Measurements from ENCODE around the gene SLC10A3. TPM values are rescaled to one million over a fixed set of nuclear protein-coding genes. Genes with fewer than 3 reads are reported as not detected.

The SLC10A3 gene
- 8.4 and 10.6 TPM in 2 replicates for total RNA-seq

GRCh38 chrX:154490414-154491083 lies at the start of gene SLC10A3:
TSS of gene SLC10A3 (minus strand) at chrX:154490629. CDS start at chrX:154488940, 1,689 bp downstream.

DNA sequence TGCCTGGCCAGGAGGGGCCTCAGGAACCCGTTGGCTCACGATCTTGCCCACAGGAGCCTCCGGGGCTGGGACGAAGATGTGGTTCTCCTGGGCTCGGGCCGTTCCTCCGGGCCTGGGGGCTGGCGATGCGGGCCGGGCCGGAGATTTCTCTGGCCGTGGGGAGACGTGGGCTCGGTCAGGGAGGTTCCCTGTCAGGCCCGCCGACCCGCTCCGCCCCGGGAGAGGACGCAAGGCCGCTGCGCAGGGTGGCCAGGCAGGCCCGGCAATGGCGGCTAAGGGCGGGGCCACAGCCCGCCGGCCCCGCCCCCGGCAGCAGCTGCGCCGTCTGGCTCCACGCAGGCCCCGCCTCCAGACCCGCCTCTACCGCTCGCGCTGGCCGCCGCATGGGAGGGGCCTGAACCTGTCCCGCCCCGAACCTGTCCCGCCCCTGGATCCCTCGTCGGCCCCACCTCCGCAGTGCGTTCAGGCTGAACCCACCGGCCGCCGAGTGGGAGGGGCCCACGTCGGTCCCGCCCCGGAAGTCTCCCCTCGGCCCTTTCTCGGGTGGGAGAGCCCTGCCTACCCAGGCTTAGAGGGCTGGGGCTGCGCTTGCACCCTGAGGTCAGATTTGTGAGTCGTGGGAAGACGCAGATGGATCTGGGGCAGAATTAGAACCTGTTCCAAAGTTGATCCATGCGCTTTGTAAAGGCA lies 25.7 kb upstream of the SLC10A3 start, which contains the start of gene FAM3A:
TSS of gene FAM3A (minus strand) at position 267 of the 690 bp plus-strand sequence. CDS start 460 bp downstream, outside the sequence.

DNA sequence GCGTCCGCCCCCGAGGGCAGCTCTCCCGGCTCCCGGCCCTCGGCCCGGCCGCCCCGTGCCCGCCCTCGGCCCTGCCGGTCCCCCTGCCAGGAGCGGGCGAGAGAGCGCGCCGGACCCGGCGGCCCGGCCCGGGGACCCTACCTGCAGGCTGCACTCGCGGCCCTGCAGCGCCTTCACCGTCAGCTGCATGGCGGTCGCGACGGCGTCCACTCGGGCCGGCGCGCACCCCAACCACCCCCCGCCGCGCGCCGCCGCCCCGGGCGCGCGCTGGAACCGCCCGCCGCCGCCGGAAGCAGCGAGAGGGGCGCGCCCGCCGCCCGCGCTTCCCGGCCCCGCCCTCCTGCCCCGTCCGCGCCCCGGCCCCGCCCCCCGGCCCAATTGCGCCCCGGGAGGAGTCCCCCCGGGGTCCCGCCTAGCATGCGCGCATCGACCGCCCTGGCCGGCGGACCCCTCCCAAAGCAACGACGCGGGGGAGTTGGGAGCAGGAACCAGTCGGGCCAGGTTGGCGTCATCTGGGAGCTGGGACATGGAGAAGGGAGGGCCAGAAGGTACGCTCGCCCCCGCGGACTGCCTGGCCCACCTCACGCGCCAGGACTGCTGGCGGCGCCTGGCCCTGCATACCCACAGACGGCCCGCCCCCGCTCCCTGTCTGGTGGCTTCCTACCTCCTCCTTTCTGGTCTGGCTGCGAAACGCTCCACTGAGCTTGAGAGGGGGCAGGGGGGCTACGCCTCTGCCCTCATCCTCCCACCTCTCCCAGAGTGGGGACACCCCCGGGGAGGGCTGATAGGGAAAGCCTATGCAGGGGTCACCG lies 3.8 kb downstream of the SLC10A3 start, which contains the start of gene UBL4A:
TSS of gene UBL4A (minus strand) at position 220 of the 812 bp plus-strand sequence. CDS start at position 189, 31 bp downstream.

GRCh38 chrX:154478728-154479622 lies 11.5 kb downstream of the SLC10A3 start, which contains the start of gene LAGE3:
TSS of gene LAGE3 (minus strand) at chrX:154479281. CDS start at chrX:154478915, 366 bp downstream.

GRCh38 chrX:154458116-154458953 lies 32.1 kb downstream of the SLC10A3 start, which contains the start of gene PLXNA3:
TSS of gene PLXNA3 (plus strand) at chrX:154458281. CDS start at chrX:154460184, 1,903 bp downstream.

DNA sequence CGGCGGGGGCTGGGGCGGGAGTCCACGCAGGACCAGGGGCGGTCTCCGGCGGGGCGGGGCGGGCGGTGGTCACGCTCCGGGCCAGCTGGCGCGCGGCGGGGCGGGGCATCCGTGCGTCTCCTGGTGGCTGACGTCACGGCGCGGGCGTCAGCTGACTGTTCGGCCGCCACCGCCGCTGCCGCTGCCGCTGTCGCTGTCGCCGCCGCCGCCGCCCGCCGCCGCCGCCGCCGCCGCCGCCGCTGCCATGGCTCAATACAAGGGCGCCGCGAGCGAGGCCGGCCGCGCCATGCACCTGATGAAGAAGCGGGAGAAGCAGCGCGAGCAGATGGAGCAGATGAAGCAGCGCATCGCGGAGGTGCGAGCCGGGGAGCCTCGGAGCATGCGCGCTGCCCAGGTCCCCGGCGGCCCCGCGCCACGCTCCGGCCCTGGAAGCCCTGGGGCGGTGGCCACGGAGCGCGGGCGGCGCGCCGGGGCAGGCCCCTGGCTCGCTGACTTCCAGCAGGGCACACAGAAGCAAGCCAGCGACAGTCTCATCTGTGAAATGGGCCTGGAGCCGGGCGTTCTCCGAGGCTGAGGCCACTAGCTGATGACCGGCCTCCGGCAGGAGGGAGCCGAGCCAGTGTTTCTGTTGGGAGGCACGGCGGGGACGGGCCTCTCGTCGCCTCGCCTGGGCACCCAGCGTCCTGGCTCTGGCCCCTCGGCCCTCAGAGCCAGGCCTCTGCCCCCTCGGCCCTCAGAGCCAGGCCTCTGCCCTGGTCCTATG lies 46.3 kb downstream of the SLC10A3 start, which contains the start of gene FAM50A:
TSS of gene FAM50A (plus strand) at position 150 of the 763 bp plus-strand sequence. CDS start at position 245, 95 bp downstream.

Other genes with a start within 250 kb of the SLC10A3 start
- not detected in 2 replicates for gene OPN1MW3, start 233.0 kb downstream of the SLC10A3 start, total RNA-seq
- gene TEX28, start 195.5 kb downstream of the SLC10A3 start, total RNA-seq = not detected in 2 replicates
- not detected in 2 replicates for gene TKTL1, start 194.8 kb downstream of the SLC10A3 start, total RNA-seq
- 1,092 and 1,667 TPM in 2 replicates for gene FLNA, start 116.0 kb downstream of the SLC10A3 start, total RNA-seq
- 14.1 and 21.4 TPM in 2 replicates for gene EMD, start 111.3 kb downstream of the SLC10A3 start, total RNA-seq
- 1,669 and 5,428 TPM in 2 replicates for gene RPL10, start 92.3 kb downstream of the SLC10A3 start, total RNA-seq
- 72.2 and 89.0 TPM in 2 replicates for gene DNASE1L1, start 81.4 kb downstream of the SLC10A3 start, total RNA-seq
- gene TAFAZZIN, start 79.1 kb downstream of the SLC10A3 start, total RNA-seq = 15.8 and 17.2 TPM in 2 replicates
- 85.8 and 107 TPM in 2 replicates for gene ATP6AP1, start 62.0 kb downstream of the SLC10A3 start, total RNA-seq
- 62.0 and 62.9 TPM in 2 replicates for gene GDI1, start 53.5 kb downstream of the SLC10A3 start, total RNA-seq
- gene FAM50A, start 46.5 kb downstream of the SLC10A3 start, total RNA-seq = 70.8 and 75.2 TPM in 2 replicates
- gene PLXNA3, start 32.3 kb downstream of the SLC10A3 start, total RNA-seq = 3.6 and 9.7 TPM in 2 replicates
- 20.2 and 23.1 TPM in 2 replicates for gene LAGE3, start 11.3 kb downstream of the SLC10A3 start, total RNA-seq
- 42.1 and 48.7 TPM in 2 replicates for gene UBL4A, start 4.0 kb downstream of the SLC10A3 start, total RNA-seq
- gene FAM3A, start 25.6 kb upstream of the SLC10A3 start, total RNA-seq = 19.2 and 20.8 TPM in 2 replicates
- gene G6PD, start 56.2 kb upstream of the SLC10A3 start, total RNA-seq = 34.4 and 56.7 TPM in 2 replicates
- gene IKBKG, start 57.0 kb upstream of the SLC10A3 start, total RNA-seq = 13.2 and 15.9 TPM in 2 replicates
- not detected in 2 replicates for gene CTAG1A, start 94.5 kb upstream of the SLC10A3 start, total RNA-seq
- gene CTAG1B, start 128.7 kb upstream of the SLC10A3 start, total RNA-seq = not detected in 2 replicates
- gene CTAG2, start 162.9 kb upstream of the SLC10A3 start, total RNA-seq = not detected in 2 replicates

Measured in epithelial cell of umbilical artery (primary cell).